SKM-1 (cell line): ENCODE results near the gene KLHL29.

Experiments used
- DNase-seq: peaks from one replicate; lab custom pipeline; 2025; ENCODE audit not compliant: unreplicated experiment; lab: John Stamatoyannopoulos, UW

Gene KLHL29

DNA sequence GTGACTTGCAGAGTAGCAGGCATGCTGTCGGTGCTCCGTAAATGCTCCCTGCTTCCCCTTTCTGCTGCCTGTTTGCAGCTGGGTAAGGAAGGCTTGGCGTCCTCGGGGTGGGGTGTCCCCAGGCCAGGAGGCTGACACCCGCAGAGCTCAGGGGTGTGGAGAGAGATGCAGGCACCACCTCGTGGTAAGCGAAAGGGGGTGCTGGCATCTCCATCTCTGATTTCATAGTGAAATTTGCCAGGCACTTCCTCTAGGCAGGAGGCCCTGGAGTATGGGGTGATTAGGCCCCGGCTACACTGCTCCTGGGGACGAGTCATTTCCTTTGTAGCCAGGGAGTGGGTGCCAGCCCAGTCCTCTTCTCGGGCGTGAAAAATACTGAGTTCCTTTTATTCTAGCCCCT is 160.4 kb downstream of the KLHL29 start:
- no peak for DNase-seq

DNA sequence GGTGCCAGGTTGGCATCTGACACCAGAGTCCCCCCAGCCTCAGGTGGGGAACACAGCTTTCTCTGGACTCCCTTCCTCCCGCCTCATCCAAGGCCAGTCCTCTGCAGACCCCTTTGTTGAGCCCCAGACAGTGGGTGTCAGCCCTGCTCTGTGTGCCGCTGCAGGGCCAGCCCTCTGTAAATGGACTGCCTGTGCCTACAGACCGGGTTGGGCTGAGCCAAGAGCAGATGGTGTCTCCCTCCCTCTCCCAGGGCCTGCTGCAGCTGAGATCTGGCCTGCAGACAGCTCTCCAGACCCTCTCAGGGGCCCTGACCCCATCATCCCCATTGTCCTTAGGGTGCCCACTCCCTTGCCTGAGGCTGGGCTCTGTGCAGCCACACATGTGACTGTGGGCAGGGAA is 160.8 kb downstream of the KLHL29 start:
- no peak for DNase-seq

DNA sequence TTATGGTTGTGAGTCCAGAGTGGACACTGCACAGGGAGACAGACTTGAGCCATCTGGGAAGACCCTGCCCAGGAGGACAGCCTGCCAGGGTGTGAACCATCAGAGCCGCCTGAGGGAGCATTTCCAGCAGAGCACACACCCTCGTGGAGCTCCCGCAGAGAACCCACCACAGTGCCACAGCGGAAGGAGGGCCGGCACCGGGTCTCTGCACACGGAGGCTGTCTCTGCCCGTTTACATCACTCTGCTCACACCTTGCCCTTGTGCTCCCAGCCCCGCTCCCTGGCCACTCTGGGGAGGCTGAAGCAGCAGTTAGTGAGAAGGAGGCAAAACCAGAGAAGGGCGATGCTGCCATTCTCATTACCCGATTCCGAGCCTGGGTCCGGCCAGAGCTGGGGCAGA is 161.9 kb downstream of the KLHL29 start:
- DNase-seq, result no peak

DNA sequence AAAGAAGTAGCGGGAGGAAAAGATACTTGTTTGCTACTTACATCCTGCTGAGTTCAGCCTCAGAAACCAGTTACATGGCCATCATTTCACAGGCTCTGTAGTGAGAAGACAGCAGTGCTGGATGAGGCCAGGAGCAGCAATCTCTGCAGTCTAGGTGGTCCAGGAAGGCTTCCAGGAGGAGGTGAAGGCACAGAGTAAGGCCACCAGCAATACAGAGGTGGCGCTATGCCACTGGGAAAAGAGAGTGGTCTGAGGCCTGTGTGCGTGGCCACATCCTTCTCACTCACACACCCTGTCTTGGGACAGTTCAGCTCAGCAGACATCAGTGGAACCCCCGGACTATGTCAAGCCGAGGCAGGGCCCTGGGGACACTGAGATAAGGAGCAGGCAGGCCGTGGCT is 162.7 kb downstream of the KLHL29 start:
- no peak for DNase-seq

DNA sequence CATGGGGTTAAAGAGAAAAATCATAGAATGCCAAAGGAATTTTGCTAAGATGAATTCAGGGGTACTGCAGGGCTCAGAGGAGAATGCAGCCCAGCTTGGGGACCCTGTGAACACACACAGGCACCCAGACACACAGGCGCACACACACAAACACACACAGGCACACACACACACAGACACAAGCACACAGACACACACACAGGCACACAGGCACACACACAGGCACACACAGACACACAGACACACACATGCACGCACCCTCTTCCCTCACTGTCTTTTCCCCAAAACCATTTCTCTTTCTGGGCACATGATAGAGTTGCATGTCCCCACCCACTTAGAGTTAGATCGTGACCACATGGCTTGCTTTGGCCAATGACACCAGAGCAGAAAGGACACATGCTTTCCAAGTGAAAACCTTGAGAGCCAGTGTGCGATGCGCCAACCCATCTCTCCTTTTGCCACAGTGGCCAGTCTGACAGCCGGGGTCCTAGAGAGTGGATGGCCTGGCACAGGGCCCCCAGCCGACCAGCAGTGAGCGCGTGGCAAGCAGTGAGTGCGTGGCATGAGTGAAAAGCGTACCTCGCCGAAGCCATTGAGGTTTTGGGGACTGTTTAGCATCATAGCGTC is 163.3 kb downstream of the KLHL29 start:
- no peak for DNase-seq

DNA sequence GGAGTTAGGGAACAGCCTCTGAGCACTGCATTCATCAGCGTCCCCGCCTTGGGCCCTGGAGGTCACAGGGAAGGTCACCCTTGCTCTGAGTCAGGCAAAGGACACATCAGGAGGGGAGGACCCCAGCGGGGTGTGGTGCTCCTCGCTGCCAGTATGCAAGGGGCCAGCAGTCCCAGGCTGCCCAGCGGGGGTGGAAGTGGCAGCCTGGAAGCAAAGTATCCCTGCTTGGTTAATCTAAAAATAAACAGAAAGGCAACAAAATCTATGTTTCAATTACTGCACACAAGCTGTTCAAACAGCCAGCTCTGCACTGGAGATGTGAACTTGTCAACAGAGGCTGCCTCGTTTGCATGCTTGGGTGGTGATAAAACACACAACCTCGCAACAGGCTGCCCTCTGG is 164.1 kb downstream of the KLHL29 start:
- no peak for DNase-seq

DNA sequence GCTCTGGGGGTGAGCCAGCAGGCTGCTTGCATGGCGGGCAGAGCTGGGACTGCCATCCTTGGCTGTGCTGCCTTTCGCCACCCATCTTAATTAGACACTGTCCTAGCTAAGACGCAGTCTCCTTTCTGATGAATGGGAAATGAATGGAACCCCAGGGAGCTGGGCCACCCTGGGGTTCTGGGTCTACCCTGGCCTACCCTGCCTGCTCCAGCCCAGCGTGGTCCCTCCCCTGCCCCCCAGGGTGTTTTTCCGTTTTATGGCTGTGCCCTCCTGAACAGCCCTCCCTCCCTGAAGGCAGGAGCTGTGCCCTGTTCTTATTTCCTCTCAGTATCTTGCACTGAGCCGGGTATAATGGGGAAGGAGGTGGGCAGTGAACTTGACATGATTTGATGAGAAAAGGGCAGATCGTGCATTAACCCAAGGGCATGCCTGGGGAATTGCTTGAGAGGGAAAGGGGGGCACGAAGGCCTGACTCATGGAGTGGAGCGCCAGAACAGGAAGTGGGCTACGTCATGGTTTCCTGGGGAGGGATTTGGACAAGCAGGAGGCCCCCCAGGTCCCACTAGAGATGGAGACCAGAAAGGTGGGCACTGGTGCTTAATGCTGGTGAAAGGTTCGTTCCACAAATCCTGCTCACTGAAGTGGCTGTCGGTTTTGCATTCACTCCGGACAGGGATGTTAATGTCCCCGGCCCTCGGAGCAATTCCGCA is 165.0 kb downstream of the KLHL29 start:
- no peak for DNase-seq

DNA sequence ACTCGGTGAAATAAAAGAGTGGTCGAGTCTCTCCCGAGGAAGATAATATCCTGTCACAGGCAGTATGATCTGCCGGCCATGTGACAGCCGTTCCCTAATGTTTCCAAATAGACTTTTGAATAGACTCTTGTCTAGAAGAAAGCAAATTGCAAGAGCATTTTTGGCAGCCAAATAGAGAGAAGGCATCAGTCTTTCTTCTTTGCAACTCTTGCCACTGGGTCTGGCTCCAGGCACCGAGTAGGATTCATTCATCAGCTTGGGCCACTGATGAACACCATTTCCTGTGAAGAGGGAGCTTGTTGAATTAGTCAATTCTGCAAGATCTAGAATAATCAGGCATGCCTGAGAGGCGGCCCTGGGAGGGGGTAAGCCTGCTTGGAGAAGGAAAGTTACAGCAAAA is 165.6 kb downstream of the KLHL29 start:
- no peak for DNase-seq

DNA sequence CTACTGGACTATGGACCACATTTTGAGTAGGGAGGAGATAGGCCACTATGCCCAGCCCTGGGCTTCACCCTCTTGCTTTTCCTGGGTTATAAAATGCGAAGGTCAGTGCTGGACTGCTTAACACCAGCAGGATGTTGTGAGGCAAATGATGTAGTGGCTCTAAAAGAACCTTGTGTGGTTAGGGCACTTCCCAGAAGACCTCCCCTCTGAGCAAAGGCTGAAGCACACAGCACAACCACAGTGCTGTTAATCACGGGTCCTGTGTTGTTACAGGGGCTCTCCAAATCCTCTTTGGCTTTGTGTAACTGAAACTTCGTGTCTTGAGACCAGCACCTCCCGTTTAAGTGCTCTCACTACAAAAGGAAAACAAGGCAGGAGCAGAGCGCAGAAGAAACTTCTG is 166.9 kb downstream of the KLHL29 start:
- DNase-seq, result no peak

DNA sequence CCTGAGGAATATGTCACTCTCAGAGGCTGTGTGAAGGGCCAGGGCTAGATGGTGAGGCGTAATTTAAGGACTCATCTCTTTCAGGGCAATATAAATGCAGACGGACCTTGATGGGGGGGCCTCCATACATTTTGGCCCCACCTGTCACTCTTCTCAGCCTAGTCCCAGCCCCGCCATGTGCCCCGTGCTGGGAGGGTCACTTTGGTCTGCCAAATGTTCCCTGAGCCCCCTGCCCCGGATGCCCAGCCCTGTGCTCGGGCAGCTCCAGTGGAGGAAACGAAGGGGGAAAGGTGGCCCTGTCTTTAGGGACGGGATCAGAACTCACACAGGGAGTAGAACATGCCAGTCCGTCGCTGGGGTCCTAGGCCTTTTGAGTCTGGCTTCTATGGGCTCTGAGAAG is 168.6 kb downstream of the KLHL29 start:
- DNase-seq, result no peak

DNA sequence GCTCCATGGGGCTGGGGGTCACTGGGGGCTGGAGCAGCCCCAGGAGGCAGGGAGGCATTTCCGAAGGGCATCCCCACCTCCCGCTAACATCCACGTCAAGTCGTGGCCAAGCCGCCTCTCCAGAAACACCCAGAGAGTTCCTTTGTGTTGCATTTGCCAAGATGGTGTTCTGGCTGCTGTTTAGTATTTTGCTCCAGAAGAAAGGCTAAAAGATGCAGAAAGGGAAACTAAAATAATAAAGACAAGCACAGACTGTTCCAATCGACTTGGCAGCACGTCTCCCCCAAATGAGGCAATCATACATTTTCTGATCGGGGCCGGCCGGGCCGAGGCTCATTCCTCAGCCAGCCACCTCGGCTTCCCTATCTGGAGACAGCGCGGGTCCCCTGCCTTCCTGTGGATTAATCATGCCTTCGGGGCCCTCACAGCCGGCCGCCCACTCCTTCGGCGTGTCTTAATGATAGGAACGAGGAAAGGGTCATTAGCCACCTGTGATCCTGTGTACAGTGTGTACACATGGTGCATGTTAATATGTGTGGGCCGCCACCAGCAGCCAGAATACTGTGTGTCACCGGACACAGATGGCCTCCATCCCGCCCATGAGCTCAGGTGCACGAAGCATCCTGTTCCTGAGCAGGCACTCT is 169.2 kb downstream of the KLHL29 start:
- DNase-seq, result no peak

DNA sequence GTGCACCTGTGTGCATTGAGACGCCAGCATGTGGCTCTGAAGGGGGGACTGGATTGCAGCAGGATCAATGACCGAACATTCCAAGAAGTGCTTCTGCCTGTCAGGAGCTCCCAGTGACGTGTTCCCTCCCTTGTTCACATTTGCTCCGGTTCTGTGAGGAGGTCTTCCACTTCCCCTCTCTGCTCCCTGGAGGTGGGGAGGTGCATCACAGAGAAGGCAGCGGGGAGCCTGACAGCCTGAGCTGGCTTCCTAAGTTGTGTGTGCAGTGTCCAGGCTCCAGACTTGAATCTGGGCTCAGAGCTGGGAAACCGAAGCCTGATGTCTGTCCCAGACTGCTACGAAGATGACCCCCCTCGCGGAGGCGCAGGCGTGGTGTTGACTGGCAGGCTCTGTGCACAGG is 171.0 kb downstream of the KLHL29 start:
- no peak for DNase-seq

DNA sequence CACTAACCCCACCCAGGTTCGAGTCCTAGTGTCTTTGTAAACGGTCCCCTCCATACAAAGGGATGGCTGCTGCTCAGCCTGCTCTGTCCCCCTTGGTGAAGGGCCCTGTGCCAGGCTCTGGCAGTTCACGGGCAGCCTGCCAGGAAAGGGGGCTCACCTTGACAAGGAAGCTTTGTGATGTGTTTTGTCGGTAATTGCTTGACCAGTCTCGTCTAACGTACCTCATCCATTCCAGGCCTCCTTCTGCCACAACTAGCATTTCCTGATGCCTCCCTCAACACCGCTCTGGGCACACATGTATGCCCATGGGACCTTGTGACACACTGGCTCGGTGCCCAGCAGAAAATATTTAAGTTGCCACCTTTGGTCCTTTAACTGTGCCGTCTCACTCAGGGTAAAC is 171.9 kb downstream of the KLHL29 start:
- DNase-seq, result no peak

DNA sequence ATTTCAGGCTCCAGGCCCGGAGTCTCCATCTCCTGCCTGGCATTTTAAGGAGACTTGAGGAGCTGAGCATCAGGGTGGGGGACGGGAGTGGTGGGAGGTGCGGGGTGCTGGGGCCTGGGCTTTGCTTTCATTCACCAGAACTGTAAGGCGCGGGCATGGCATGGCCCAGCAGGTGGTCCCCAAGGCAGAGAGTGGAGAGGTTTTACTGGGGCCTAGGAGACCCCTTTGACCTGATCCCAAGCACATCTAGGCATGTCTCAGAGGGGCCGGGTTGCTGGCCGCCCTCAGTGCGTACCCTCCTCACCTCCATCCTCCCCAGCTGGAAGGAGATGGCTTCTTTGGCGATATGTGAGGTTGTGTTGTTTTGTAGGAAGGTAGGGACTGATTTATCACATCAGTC is 172.5 kb downstream of the KLHL29 start:
- DNase-seq, result no peak

DNA sequence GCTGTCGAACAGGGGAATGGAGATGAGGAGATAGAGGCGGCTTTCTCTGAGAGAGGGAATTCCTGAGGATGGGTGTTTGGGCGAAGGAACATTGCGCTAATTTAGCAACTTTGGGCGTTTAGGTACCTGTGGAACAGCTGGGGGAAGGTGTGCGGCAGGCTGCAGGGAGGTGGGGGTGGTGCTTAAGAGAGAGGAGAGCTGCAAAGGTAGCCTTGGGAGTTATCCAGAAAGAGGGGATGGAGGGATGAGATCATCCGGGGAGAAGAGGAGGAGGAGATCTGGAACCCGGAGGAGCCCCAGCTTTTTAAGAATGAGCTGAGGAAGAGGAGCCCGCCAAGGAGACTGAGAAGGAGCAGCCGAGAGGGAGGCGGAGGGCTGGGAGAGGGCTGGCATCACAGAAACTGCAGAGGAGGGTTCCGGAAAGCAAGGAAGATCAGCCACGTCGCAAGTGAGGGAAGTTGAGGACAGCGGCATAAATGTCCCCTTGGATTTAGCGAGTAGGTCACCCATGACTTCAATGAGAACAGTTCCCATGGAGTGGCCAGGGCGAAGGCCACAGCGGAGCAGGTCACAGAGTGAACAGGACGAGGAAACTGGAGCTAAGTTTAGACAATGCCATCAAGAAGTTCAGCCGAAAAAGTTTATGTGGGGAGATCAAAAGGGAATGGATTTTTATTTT is 174.7 kb downstream of the KLHL29 start:
- DNase-seq, result no peak

DNA sequence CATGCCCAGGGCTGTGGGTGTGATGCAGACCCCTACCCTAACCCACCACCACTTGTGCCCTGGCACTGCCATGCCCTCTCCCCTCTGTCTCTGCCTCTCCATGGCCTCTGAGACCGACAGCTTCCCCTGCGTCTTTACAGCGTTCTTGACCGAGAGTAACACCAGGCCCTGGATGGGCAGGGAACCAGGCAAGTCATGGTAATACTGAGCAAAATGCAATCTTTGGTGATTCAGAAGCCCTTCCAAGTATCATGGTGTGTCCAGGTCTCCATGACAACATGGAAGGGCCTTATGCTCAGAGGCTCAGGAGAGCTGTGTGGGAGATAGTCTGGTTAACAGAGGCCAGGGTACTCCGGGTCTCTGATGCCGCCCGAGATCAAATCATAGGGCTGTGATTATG is 176.1 kb downstream of the KLHL29 start:
- no peak for DNase-seq

DNA sequence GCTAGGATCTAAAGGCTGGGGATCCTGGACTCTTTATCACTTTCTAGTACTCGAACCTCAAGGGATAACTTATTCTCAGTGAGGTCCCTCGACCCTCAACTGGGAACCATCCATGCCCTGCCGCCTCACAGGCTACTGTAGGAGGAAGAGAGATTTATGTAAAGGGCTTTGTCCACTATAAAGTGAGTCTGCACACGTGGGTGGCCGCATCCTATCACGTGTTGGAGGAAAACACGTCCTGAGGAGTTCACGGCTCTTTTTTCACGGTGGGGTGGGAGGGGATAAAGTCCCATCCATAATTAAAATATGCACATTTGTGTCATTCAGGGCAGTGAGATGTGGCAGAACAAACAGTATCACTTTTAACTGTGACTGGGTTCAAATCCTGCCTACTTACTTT is 176.6 kb downstream of the KLHL29 start:
- no peak for DNase-seq

DNA sequence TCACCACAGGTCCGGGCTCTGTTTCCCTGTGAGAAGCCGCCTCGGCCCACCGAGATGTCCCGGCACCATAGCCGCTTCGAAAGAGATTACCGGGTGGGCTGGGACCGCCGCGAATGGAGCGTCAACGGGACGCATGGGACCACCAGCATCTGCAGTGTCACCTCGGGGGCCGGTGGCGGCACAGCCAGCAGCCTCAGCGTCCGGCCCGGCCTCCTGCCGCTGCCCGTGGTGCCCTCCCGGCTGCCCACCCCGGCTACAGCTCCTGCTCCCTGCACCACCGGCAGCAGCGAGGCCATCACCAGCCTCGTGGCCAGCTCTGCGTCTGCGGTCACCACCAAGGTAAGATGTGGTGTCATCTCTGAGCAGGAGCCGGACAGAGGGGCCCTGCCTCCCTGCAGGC is 177.2 kb downstream of the KLHL29 start:
- DNase-seq, result no peak

DNA sequence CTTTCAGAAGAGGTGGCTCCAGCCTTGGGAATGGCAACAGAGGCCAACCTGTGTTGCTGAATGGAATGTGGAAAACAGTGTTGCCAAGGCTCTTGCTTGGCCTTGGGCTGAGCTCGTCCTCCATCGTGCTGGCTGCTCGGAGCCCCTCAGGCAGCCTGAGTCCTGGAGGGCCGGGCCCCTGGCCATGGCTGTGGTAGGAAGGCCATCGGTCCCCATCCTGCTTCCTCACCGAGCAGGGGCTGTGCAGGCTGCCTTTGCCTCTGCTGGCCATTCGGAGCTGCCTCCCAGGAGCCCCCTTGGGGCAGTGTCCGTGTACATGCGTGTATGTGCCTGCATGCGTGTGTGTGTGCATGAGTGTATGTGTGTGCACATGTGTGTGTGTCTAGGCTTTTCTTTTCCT is 178.2 kb downstream of the KLHL29 start:
- DNase-seq, result no peak

DNA sequence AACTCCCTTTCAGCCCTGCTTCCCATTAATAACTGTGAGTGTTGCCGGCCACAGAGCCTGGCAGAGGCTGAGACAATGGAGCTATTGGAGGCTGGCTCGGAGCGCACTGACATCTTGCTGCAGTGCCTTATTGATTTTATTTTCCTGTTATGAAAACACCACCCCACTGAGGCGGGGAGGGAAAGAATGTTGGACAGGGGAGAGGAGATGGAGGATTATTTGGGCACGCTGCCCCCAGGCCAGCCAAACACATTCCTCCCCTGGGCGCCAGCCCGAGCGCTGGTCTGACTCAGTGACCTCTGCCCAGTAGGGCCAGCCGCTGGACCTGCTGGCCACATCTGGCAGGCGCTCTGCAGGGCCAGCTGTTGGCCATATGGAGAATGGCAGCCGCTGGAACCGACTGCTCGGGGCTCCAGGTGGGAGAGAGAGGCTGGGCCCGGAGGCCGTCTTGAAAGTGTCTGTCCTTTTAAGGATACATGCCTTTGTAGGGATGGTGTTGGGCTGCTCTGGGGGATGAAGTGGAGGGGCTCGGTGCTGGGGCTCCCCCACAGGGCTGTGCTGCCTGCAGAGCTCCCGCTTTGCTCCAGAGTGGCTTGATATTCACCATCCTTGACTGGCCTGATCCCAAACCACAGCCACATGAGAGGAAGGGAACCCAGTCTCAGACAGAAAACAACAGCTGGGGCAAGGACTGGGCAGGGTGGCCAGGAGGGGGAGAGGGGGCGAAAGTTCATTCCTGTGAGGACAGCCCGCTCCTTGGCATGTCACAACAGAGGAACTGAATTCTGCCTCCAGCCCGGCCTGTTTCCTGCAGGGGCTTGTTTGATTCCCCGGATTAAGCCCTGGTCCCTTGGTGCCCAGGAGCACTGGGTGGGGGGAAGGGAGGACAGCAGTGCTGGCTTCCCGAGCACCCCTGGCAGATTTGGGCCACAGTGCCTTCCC is 179.0 kb downstream of the KLHL29 start:
- DNase-seq, result no peak

DNA sequence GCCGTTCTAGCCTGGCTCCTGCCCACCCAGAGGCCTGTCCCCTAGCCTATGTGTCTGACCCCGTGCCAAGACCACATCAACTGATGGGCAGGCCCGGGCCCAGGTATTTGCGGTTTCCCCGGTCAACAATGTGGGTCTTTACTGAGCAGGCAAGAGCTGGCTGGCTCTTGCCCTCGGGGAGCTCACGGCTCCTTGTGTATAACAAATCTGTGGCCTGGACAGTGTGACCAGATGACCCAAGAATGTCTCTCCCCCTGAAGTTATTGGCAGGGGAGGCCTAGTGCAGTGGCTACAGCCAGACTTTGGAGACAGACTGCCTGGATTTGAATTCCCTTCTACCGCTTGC is 179.6 kb downstream of the KLHL29 start:
- no peak for DNase-seq
